ENCODE data around the gene PICK1. TPM values are rescaled to one million over a fixed set of nuclear protein-coding genes. Genes with fewer than 3 reads are reported as not detected.

The PICK1 gene
- total RNA-seq, 1 experiment from 2014 or later, result 26.6 TPM

DNA sequence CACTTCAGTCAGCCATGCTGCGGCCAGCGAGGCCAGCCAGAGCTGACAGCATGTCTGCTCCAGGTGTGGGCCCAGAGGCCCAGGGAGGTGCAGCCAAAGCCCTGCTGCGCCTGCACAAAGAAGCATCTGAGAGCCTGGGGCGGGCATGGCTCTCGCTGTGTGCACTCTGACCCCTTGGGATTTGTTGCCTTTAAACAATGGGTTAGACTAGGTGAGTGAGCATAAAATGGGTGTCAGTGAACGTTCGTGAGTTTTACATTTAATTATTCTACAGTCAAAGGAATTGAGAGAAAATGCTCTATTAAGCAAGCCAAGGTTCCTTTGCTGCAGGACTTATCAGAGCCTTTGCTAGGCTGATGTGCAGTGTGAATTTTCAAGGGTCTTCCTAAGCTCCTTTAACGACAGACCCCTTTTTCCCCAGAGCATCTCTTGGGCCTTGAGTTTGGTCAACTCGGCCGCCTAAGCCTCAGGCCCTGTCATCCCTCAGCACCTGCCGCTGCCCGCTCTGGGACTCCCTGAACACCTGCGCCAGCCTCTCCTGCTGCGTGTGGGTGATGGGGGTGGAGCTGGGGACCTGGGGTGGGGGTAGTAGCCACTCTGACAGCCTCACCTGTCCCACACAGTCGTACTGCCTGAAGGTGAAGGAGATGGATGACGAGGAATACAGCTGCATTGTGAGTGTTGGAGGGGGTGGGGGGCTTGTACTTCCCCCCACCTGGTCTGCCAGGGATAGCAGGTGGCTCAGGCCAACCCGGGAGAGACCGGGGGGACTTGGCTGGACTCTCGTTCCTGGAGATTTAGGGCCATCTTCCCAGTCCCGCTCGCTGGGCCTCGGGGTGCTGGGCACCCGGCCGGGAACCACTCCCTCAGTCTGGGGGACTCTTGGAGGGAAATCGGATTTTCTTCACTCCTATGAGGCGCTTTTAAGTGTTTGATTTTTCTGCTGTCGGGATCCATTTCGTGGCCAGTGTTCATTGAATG lies 16.2 kb downstream of the PICK1 start:
- Histone ChIP-seq H3K9me3 (ENCODE audit: low read depth, low read length, poor library complexity, severe bottlenecking) (no peaks in the 10 kb centered on the region), H3K36me3 (ENCODE audit: insufficient read depth, low read length, poor library complexity, severe bottlenecking) (no peaks in the 10 kb centered on the region), H3K4me3 (ENCODE audit: low read depth, low read length, poor library complexity, severe bottlenecking) (no peak overlapping the region), H3K27me3 (replicated peaks; ENCODE audit: insufficient read depth, low read depth, low read length, poor library complexity) (no peaks in the 10 kb centered on the region), H3K27ac (ENCODE audit: low read depth, low read length, poor library complexity, severe bottlenecking) (no peak overlapping the region), H3K4me1 (ENCODE audit: insufficient read depth, low read length, poor library complexity, severe bottlenecking) (no peaks in the 10 kb centered on the region)
- TF ChIP-seq, protein P1, sequence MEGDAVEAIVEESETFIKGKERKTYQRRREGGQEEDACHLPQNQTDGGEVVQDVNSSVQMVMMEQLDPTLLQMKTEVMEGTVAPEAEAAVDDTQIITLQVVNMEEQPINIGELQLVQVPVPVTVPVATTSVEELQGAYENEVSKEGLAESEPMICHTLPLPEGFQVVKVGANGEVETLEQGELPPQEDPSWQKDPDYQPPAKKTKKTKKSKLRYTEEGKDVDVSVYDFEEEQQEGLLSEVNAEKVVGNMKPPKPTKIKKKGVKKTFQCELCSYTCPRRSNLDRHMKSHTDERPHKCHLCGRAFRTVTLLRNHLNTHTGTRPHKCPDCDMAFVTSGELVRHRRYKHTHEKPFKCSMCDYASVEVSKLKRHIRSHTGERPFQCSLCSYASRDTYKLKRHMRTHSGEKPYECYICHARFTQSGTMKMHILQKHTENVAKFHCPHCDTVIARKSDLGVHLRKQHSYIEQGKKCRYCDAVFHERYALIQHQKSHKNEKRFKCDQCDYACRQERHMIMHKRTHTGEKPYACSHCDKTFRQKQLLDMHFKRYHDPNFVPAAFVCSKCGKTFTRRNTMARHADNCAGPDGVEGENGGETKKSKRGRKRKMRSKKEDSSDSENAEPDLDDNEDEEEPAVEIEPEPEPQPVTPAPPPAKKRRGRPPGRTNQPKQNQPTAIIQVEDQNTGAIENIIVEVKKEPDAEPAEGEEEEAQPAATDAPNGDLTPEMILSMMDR (conservative IDR thresholded peaks at IDR 0.05; ENCODE audit: low read depth, low read length), result no peak
- ChIA-PET POLR2A (ENCODE audit: low non-redundant PET) (no interaction called here), CTCF (no interaction called here)
- no TSS peak for BruUV-seq (replicated peaks)
- DNase-seq (ENCODE audit: low spot score), result no peak
- intact Hi-C loops (cut with micrococcal nuclease; ENCODE audit: unreplicated experiment), result no loop called here

- BruUV-seq (replicated peaks), result no TSS peak
- POLR2A ChIA-PET (ENCODE audit: low non-redundant PET), result no interaction called here
- Histone ChIP-seq H3K27me3 (replicated peaks; ENCODE audit: insufficient read depth, low read depth, low read length, poor library complexity) (no peaks in the 10 kb centered on the region), H3K9me3 (ENCODE audit: low read depth, low read length, poor library complexity, severe bottlenecking) (no peaks in the 10 kb centered on the region), H3K27ac (ENCODE audit: low read depth, low read length, poor library complexity, severe bottlenecking) (no peak overlapping the region), H3K4me1 (ENCODE audit: insufficient read depth, low read length, poor library complexity, severe bottlenecking) (no peaks in the 10 kb centered on the region), H3K4me3 (ENCODE audit: low read depth, low read length, poor library complexity, severe bottlenecking) (no peak overlapping the region), H3K36me3 (ENCODE audit: insufficient read depth, low read length, poor library complexity, severe bottlenecking) (no peaks in the 10 kb centered on the region)
- TF ChIP-seq, protein P1 (conservative IDR thresholded peaks at IDR 0.05; ENCODE audit: low read depth, low read length), result no peak
- no peak for TF ChIP-seq EZH2 (IDR thresholded peaks at IDR 0.05; ENCODE audit: borderline replicate concordance, low read depth, low read length, poor library complexity, severe bottlenecking)
- DNase-seq (ENCODE audit: low spot score), result no peak
- intact Hi-C loops (cut with micrococcal nuclease; ENCODE audit: unreplicated experiment), result no loop called here
- CTCF ChIA-PET, result no interaction called here
Observed at GRCh38 chr22:38074181-38075104, 17.2 kb downstream of the PICK1 start.

GRCh38 chr22:38075105-38075825 lies 18.1 kb downstream of the PICK1 start:
- POLR2A ChIA-PET (ENCODE audit: low non-redundant PET), result no interaction called here

More at GRCh38 chr22:38075105-38075825, 18.1 kb downstream of the PICK1 start:
- no peak overlapping the region for H3K4me3 ChIP-seq (ENCODE audit: low read depth, low read length, poor library complexity, severe bottlenecking)
- intact Hi-C loops (cut with micrococcal nuclease; ENCODE audit: unreplicated experiment), result no loop called here
- TF ChIP-seq, protein P1 (conservative IDR thresholded peaks at IDR 0.05; ENCODE audit: low read depth, low read length), result no peak
- TF ChIP-seq EZH2 (IDR thresholded peaks at IDR 0.05; ENCODE audit: borderline replicate concordance, low read depth, low read length, poor library complexity, severe bottlenecking), result no peak
- no peaks in the 10 kb centered on the region for H3K9me3 ChIP-seq (ENCODE audit: low read depth, low read length, poor library complexity, severe bottlenecking)
- H3K4me1 ChIP-seq (ENCODE audit: insufficient read depth, low read length, poor library complexity, severe bottlenecking), result no peaks in the 10 kb centered on the region
- DNase-seq (ENCODE audit: low spot score), result no peak
- peaks cover under 1% of the 10 kb centered on the region for H3K27me3 ChIP-seq (replicated peaks; ENCODE audit: insufficient read depth, low read depth, low read length, poor library complexity)
- CTCF ChIA-PET, result no interaction called here
- no peaks in the 10 kb centered on the region for H3K36me3 ChIP-seq (ENCODE audit: insufficient read depth, low read length, poor library complexity, severe bottlenecking)
- H3K27ac ChIP-seq (ENCODE audit: low read depth, low read length, poor library complexity, severe bottlenecking), result no peak overlapping the region
- no TSS peak for BruUV-seq (replicated peaks)

All from A673 (cell line).